HL-60 (cell line): Measurements from ENCODE around the gene FAM9A.
"Not testable (repeated sequence)": the region's sequence is repeated elsewhere in the genome, so short reads cannot be mapped to it uniquely, and the experiment has no call there.

Experiments used
- DNase-seq, 2 experiments: peaks; one replicate each; pipeline ENCODE4 v3.0.0-alpha.2; 2010 to 2020; ENCODE audit warnings: low read depth in 1 of 2, low spot score in 1 of 2
- H3K27ac ChIP-seq: fragments of 250-450 bp; sonication (Bioruptor Pico); replicated peaks from 2 replicates; pipeline ENCODE4 v1.5.1; 2020; ENCODE audit warnings: mild to moderate bottlenecking, moderate library complexity
- H3K27me3 ChIP-seq: fragments of 250-450 bp; sonication (Bioruptor Pico); 2 replicates; pipeline ENCODE4 v1.5.1; 2021; ENCODE audit warnings: mild to moderate bottlenecking, moderate library complexity; ENCODE audit not compliant: insufficient read depth, poor library complexity, severe bottlenecking
- H3K4me3 ChIP-seq: replicated peaks from 2 replicates; pipeline ENCODE4 v1.5.1; 2011; ENCODE audit warnings: mild to moderate bottlenecking, control low read depth, low read length; ENCODE audit not compliant: insufficient read depth
- CTCF ChIP-seq: IDR thresholded peaks from one replicate; pipeline ENCODE4 v1.5.1; 2011; ENCODE audit warnings: low read length, control low read depth, inconsistent platforms; ENCODE audit not compliant: insufficient read depth
- GABPA ChIP-seq: IDR thresholded peaks from 2 replicates; pipeline ENCODE4 v1.6.1; 2012; ENCODE audit warnings: low read depth
- POLR2AphosphoS5 ChIP-seq: IDR thresholded peaks from 2 replicates; pipeline ENCODE4 v1.6.1; 2012; ENCODE audit warnings: low read depth
- REST ChIP-seq: IDR thresholded peaks from 2 replicates; pipeline ENCODE4 v1.6.1; 2012; ENCODE audit warnings: low read depth; ENCODE audit not compliant: insufficient replicate concordance
- SPI1 ChIP-seq: IDR thresholded peaks from 2 replicates; pipeline ENCODE4 v1.6.1; 2012; ENCODE audit warnings: low read depth, mild to moderate bottlenecking, borderline replicate concordance

The FAM9A gene

GRCh38 chrX:8773117-8773516 lies 28.1 kb downstream of the FAM9A start:
- H3K4me3 ChIP-seq = no peak overlapping the region
- peaks cover 6% of the 10 kb centered on the region for H3K27me3 ChIP-seq
- H3K27ac ChIP-seq = no peak overlapping the region
- no peak for DNase-seq
- TF ChIP-seq CTCF (no peak), POLR2AphosphoS5 (no peak)

DNA sequence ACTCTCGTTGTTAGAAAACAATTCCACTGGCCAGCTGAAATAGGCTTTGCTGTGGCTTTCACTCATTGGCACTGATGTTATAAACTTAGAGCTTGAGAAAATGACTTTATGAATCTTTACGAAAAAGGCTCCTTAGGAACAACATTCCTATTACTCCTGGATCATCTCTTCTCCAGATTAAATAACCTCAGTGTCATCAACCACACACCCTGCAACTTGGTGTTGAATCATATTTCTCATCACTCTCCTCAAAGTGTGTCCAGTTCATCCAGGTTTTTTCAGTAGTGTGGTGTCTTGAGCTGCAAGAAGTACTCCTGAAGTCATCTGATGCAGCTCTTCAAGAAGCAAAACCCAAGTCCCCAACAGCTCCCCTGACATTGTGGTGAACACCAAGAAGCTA lies 41.2 kb downstream of the FAM9A start:
- no peak for DNase-seq
- Histone ChIP-seq H3K27me3 (no peaks in the 10 kb centered on the region), H3K4me3 (no peak overlapping the region), H3K27ac (no peak overlapping the region)
- TF ChIP-seq CTCF (no peak), SPI1 (no peak), GABPA (no peak), POLR2AphosphoS5 (no peak), REST (no peak)

DNA sequence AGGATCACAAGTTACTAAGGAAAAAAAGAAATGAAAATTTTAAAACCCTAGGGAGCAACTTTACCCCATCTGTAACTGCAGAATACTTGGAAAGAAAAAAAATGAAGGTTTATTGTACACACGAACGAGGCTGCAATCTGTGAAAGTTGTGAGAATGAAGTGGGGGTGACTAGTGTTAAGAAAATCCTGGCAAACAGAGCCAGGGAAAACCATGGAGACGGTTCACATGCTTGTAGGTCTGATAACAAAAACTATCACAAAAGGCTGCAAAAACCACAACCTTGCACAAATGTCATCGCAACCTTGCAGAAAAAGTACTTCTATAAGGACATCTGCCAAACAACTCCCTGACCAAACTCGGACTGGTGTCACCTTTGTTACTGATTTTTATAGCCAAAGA lies 42.5 kb downstream of the FAM9A start:
- H3K27me3 ChIP-seq, DNase-seq, H3K27ac ChIP-seq, H3K4me3 ChIP-seq: not testable (repeated sequence)

GRCh38 chrX:8757609-8758389 lies 43.4 kb downstream of the FAM9A start:
- H3K27ac ChIP-seq, H3K4me3 ChIP-seq, H3K27me3 ChIP-seq, DNase-seq: not testable (repeated sequence)

- no peaks in the 10 kb centered on the region for H3K27me3 ChIP-seq
- no peak overlapping the region for H3K27ac ChIP-seq
- H3K4me3 ChIP-seq = no peak overlapping the region
- TF ChIP-seq GABPA (no peak), REST (no peak), SPI1 (no peak), POLR2AphosphoS5 (no peak), CTCF (no peak)
- DNase-seq = no peak
Measured at GRCh38 chrX:8755813-8756212, 45.4 kb downstream of the FAM9A start.
